Measurements from ENCODE around the gene MCM3AP.
A peak's percentile ranks its signal among the peaks of the same experiment; 100 is the strongest.

MCM3AP gene

DNA sequence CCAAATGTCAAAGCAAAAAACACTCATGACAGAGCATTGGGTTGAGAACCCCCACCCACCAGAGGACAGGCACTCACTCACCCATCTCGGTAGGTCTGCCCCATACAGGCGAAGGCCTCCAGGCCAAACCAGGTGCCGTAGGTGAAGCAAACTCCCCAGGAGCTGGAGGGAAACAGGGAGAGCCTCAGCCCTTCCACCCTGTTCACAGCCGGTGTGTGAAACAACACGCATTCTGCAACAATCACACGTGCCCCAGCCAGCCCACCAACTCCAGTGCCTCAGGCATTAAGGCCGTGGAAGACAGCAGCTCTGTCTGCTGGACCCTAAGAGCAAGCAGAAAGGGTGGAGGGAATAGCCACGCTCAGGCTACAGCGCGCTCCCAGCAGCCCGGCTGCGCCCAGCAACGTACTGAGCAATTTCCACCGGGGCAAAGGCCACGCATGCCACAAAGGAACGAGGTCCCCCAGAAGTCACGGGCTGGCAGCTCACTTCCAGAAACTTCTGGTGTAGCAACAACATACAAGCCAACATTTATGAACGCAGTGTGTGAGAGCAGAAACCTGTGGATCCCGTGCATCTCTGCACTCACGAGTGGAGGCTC lies 89.7 kb downstream of the MCM3AP start:
- H3K4me3 ChIP-seq (ENCODE audit: low read depth, low read length): no peak overlapping the region
- no peak for DNase-seq (ENCODE audit: low read depth)

DNA sequence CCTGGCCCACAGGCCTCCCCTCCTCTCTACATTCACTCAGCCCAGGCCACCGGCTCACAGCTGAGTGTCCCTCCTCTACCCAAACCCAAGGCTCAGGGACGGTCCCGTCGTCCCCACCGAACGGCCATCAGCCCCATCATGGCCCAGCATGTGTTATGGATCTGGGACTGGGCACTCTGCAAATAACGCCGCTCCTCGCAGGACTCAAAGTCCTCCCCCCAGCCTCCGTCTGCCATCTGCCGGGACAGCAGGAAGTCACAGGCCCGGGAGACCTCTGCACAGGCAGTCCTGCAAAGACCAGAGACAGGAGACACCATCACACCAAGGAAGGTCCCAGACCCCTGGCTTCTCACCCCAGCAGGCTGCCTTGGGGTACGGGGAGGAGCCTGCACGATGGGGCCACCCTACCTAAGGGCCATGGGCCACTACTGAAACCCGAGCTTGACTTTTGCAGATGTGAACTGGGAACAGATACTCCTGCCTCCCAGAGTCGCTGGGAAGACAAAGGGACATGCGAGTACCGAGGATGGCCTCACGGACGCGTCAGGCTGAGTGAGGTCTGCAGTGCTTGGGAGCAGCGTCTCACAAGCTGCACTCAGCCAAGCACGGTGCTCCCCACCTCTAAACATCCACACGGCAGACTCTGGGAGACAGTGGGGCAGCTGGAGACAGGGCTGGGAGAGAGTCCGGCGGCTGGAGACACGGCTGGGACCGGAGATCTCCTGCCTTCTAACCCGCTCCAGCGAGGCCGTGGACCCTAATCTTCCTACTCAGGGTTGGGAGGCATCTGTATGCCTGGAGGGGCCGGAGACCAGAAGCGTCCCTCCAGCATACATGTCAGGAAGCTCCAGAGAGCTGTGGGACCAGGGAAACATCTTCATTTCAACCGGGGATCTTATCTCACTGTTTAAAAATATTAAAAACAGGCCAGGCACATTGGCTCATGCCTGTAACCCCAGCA lies 90.8 kb downstream of the MCM3AP start:
- H3K4me3 ChIP-seq (ENCODE audit: low read depth, low read length): no peak overlapping the region
- no peak for DNase-seq (ENCODE audit: low read depth)

DNA sequence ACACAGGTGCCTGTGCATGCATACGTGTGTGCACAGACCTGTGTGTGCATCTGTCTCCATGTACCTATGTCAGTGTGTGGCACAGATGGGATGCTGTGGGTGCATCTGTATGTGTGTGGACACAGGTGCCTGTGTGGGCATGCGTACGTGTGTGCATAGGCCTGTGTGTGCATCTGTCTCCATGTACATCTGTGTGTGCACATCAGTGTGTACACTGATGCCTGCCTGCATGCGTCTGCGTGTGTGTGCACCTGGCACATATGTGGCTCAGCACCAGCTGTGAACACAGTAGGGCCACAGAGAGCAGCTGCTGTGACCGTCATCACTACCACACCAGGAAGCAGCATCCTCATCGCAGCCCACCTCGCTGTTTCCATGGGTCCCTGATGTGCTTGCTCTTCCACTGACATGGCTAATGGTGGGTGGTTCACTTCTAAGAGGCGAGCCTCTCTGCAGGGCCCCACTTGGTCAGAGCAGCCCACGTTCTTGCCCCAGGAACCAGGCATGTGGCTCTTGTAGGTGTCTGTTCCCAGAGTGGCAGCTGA lies 91.5 kb downstream of the MCM3AP start:
- no peak for DNase-seq (ENCODE audit: low read depth)
- H3K4me3 ChIP-seq (ENCODE audit: low read depth, low read length): no peak overlapping the region

DNA sequence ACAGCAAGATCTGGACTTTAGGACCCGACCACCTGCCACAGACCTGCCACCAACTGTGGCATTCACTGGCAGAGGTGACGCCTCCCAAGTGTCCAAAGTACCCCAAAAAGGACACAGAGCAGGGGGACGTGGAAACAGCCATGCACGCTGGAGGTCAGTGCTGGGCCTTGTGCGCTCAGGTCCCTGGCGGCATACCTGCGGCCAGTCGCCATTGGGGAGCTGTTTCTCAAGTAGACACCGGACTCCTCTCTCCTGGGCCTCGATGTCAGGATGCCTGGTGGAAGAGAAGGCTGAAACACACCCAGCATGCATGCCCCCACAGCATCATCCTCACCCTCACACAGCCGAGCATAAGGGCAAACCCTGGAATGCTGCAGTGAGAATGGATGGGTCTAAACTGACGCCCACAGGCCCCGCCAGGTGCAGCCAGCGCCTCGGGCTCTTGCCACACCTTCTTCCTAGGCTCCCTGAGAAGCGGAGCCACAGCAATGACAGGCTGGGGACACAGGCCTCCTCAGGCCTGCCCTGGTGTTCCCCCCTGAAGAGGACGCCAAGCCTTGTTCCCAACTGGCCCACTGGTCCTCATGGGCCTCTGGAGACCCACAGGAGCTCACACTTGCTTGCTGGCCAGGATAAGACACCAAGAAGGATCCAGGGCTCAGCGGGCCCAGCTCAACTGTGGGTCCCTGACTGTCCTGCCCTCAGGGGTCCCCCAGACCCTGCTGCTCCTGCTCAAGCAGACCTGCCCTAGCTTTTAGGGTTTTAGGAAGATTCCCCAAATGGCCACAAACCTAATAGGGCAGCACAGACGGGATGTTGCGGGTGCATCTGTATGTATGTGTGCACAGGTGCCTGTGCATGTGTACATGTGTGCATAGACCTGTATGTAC lies 93.5 kb downstream of the MCM3AP start:
- DNase-seq (ENCODE audit: low read depth): no peak
- H3K4me3 ChIP-seq (ENCODE audit: low read depth, low read length): no peak overlapping the region

DNA sequence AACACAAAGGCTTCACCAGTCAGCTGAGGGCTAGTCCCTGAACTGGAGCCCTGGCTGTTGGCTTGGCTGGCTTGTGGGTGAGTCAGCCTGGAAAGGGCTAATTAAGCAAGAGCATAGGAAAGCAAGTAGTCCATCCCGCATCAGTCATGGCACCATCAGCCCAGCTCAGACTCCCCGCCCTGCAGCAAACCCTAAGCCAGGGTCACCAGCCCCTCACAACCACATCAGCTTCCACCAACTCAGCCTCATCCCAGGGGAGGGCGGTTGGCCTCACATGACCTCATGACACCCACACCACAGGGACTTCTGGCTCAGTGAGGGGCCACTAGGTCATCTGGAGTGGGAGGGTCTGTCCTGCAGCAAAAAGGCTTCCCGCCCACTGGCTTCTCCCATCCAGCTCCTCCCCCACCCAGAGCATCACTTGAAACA lies 94.1 kb downstream of the MCM3AP start:
- H3K4me3 ChIP-seq (ENCODE audit: low read depth, low read length): no peak overlapping the region
- peak; percentile 48 for DNase-seq (ENCODE audit: low read depth)

DNA sequence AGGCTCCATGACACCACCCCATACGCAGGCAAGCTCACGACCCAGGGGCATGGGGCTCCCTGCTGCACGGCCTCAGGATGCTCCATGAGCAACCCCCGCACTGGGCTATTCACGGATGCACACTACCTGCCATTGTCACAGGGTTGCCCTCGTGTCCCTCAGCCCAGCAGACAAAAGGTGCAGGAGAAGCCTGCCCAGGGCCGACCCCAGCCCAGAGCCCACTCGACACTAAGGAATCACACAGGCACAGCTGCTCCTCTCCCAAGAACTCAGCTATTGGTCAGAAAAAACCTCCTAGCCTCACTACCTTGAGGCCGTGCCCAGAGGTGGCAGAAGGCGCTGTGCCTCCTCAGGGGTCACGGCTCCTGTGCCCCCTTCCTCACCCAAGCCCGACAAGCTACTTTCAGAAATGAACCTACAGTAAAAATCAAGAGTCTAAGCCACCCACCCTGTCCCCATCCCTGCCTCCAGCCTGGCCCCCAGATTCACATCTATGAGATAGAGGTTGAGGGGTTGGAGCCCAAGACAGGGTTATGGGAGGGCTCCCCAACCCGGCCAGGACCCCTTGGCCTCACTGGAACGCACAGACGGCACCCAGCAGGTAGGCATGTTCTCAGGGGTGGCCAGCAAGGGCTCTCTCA lies 94.8 kb downstream of the MCM3AP start:
- no peak for DNase-seq (ENCODE audit: low read depth)
- H3K4me3 ChIP-seq (ENCODE audit: low read depth, low read length): no peak overlapping the region

DNA sequence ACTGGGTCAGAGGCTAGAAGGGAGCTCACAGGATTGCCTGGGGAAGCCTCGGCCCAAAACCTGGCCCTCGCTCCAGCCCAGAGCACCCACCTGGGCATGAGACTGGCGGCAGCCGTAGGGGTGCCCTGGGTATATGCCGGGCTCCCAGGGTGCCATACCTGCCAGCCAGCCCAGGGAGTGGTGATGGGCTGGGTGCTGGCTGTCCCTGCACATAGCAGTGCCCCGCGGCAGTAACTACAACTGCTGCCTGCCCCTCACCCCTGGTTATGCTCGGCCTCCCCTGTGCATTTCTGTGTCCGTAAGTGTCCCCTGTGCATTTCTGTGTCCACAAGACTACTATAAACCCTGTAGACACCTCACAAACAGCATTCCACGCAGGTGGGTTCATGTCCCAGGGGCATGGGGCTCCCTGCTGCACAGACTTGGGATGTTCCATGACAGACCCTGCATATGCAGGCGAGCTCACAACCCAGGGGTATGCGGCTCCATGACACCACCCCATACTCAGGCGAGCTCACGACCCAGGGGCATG lies 95.4 kb downstream of the MCM3AP start:
- no peak overlapping the region for H3K4me3 ChIP-seq (ENCODE audit: low read depth, low read length)
- no peak for DNase-seq (ENCODE audit: low read depth)

DNA sequence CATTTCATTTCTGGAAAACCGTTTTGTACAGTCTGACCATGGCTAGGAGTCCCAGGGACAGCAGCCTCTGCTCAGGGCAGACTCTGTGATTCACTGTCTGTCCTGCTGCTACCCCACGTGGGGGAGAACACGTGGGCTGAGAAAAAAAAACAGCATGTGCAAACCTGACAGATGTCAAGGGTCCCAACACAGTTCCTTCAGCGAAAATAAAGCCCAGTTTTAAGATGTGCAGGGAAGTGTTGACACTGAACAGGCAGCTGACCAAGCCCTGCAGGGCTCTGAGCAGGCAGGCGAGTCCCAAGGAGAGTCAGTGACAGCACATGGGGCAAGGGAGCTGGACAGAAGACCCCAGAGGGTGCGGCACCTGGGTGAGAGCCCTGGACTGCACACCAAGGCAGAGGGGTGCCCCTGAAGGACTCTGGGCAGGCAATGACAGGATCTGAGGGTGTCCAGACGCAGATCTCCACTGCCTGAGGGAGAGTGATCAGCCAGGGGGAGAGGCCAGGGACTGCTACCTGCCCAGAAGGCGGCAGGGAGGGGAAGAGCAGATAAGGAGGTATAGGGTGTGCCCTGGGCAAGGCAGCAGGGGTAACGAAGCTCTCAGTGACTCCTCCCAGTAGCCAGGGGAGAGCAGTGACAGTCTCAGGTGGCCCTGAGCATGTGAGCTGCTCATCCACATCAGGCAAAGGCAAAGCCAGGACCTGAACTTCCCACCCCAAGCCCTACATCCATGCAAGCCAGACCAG lies 96.0 kb downstream of the MCM3AP start:
- H3K4me3 ChIP-seq (ENCODE audit: low read depth, low read length): no peak overlapping the region
- no peak for DNase-seq (ENCODE audit: low read depth)

DNA sequence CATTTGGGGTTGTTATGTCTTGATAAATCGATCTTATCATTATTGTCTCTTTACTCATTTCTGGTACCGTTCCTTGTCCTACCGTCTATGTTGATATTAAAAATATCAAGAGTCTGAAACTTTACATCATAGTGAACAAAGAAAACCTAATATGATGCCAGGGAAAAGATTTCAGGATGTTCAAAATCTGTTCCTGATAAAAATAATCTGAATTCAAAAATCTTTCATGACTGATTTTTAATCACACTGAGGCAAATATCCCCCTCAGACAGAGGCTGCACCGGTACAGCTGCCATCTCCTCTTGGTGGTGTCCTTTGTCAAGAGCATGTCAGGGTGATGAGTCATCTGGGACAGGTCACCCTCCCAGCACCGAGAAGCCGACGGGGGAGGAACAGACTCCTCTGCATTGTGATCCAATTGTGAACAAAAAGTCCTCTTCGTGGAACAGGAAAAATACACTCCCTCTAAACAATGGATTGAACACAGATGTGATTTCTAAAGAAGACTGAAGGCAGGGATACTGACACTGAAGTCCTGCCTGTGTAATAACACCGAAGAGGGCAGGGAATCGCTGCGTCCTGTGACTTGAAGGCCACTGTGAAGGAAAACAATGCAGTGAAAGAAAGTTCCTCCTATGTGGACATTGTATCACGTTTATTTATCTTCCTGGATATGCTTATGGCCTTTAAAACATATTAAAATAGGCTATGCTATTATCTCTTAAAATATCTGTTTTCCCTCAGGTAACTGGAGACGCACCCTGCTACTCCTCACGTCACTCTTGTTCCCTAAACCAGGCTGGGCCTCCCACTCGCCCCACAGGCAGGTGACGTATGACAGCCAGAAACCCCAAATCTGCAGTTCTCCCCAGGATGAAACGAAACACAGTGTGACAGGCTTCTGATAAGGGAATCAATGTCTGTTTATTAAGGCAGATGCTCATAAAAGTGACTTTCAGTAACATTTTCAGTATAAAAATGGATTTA lies 96.9 kb downstream of the MCM3AP start:
- peak; percentile 17 for DNase-seq (ENCODE audit: low read depth)
- H3K4me3 ChIP-seq (ENCODE audit: low read depth, low read length): no peak overlapping the region

DNA sequence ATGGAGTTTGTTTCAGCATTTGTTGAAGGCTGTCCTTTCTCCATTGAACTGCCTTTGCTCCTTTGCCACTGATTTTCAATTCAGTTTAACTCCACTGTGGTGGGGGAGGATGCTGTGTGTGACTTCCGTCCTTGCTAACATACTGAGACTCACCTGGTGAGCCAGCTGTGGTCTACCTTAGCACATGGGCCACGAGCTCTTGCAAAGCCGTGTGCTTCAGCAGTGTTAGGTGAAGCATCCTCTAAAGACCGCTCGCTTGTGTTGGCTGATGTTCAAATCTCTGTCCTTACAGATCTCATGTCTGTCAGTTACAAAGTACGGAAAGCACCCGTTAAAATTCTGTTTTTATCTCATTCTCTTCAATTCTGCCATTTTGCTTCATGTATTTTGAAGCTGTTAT lies 97.6 kb downstream of the MCM3AP start:
- no peak overlapping the region for H3K4me3 ChIP-seq (ENCODE audit: low read depth, low read length)
- no peak for DNase-seq (ENCODE audit: low read depth)

DNA sequence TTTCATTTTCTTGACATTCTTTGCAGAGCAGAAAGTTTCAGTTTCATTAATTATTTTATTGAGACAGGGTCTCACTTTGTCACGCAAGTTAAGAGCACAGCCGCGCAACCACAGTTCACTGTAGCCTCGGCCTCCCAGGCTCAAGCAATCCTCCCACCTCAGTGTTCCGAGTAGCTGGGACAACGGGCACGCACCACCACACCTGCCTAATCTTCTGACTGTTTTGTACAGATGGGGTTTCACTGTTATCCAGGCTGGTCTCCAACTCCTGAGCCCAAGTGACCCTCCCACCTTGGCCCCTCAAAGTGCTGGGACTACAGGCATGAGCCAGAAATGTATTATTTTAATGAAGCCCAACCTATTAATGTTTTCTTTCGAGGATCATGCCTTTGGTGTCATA lies 98.2 kb downstream of the MCM3AP start:
- H3K4me3 ChIP-seq (ENCODE audit: low read depth, low read length): no peak overlapping the region
- DNase-seq (ENCODE audit: low read depth): no peak

DNA sequence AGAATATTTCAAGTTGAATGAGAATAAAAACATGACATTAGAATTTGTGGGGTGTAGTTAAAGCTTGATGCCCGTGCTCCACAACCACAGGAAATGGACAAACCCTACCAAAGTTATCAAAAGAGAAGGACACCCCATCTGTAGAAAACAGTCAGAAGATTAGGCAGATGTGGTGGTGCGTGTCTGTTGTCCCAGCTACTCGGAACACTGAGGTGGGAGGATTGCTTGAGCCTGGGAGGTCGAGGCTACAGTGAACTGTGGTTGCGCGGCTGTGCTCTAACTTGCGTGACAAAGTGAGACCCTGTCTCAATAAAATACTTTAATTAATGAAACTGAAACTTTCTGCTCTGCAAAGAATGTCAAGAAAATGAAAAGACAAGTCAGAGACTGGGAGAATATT lies 99.7 kb downstream of the MCM3AP start:
- no peak overlapping the region for H3K4me3 ChIP-seq (ENCODE audit: low read depth, low read length)

More for the DNA sequence above, 99.7 kb downstream of the MCM3AP start:
- DNase-seq (ENCODE audit: low read depth): no peak
